GM18505 (cell line): Measurements from ENCODE around the gene PAM.
"Not testable (repeated sequence)": the region's sequence is repeated elsewhere in the genome, so short reads cannot be mapped to it uniquely, and the experiment has no call there.

Source experiments
- ATAC-seq: cut with Tn5 transposase; IDR thresholded peaks from one replicate; pipeline ENCODE4 v1.9.1; 2021; ENCODE audit not compliant: unreplicated experiment
- POLR2A ChIP-seq: IDR thresholded peaks from 4 replicates; pipeline ENCODE4 v1.6.1; 2011; ENCODE audit warnings: borderline replicate concordance; ENCODE audit not compliant: insufficient read depth, insufficient read length; ENCODE audit errors: extremely low read depth

Gene PAM

DNA sequence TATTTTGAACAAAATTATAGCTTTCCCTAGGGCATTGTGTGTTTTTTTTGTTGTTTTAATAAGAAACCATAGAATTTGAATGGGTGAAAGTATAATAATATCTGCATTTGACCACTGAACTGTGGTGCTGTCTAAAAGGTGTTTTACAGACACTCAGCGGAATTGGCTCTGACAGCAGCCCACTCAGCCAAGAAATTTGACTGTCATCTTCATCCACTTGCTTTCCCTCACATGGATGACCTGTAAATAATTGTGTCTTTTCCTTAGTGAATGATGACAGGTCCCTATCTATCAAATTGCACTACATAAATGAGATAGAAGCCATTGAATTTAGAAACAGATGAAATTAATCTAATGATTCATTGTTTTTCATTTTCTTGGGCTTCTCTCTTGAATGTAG is 150.0 kb downstream of the PAM start:
- TF ChIP-seq POLR2A = no peak
- no peak for ATAC-seq

DNA sequence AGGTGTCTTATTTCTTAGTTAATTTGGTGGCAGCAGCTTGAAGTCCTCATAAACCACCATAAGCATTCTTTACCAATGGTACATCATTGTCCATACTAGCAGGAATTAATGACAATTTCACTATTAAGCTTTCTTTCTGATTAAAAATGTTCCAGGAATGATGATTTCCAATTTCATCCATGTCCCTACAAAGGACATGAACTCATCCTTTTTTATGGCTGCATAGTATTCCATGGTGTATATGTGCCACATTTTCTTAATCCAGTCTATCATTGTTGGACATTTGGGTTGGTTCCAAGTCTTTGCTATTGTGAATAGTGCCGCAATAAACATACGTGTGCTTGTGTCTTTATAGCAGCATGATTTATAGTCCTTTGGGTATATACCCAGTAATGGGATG is 152.0 kb downstream of the PAM start:
- ATAC-seq = not testable (repeated sequence)

DNA sequence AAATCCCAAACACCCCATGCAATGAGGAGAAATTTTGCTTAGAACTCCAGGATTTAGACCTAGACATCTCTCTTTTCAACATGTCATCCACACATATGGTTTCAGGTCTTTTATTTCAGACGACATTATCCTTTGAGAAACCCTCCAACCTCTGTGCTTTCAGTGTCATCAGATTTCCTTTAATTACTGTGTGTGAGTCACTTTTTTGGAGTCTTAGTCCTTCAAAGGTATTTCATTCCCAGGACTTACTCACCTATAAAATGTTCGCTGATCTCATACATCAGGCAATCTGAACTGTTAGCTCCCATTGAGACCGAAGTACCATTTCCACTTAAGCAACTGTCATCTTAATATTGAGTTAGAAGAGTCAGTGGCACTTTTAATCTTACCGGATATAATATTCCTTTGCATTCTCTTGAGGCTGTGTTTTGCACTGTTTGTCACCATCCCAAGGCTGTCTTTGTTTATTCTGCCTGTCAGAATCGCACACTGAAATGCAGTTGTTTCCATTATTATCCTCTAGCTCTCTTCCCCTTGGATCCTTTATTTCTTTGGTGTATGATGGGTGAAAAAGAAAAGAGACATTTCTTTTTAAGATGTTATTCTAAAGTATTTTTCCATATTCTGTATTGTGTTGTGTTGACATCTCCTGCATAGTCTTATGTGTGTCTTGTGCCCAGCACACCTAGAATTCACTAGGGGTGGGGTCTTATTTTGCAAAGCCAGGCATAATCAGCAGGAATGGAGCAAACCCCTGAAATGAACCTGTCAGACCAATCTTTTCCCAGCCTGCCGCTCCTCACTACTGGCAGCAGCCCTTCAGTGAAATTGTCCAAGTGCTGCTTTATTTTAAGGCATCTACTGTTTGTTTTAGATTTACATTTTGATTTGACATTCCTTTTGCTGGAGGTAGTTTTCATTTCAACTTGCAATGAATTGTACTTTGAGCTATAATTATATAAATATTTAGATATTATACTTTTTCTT is 155.4 kb downstream of the PAM start:
- no peak for ATAC-seq
- TF ChIP-seq POLR2A = no peak

- ATAC-seq = no peak
- TF ChIP-seq POLR2A = no peak
Measured at GRCh38 chr5:102911973-102912372, 156.9 kb downstream of the PAM start.

- ATAC-seq = no peak
- no peak for TF ChIP-seq POLR2A
Measured at GRCh38 chr5:102916109-102916508, 161.0 kb downstream of the PAM start.

GRCh38 chr5:102918986-102919610 is 164.0 kb downstream of the PAM start:
- ATAC-seq = no peak
- no peak for TF ChIP-seq POLR2A

DNA sequence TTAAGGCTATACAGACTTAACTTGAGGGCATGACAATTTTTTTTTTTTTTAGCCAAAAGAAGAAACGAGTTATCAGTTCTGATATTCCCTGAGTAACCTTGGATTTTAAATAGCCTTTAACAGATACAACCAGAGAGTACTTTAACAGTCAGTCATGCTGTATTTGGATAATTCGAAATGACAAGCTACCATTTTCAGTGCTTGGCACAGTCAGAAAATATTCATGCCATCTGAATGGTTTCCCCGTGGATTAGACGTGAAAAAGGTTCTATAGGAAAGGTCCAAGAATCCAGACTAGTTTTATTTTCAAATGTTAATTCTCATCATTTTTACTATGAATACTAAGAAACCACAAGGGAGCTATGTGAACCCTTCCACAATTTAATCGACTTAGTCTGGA is 165.7 kb downstream of the PAM start:
- ATAC-seq = no peak
- no peak for TF ChIP-seq POLR2A

DNA sequence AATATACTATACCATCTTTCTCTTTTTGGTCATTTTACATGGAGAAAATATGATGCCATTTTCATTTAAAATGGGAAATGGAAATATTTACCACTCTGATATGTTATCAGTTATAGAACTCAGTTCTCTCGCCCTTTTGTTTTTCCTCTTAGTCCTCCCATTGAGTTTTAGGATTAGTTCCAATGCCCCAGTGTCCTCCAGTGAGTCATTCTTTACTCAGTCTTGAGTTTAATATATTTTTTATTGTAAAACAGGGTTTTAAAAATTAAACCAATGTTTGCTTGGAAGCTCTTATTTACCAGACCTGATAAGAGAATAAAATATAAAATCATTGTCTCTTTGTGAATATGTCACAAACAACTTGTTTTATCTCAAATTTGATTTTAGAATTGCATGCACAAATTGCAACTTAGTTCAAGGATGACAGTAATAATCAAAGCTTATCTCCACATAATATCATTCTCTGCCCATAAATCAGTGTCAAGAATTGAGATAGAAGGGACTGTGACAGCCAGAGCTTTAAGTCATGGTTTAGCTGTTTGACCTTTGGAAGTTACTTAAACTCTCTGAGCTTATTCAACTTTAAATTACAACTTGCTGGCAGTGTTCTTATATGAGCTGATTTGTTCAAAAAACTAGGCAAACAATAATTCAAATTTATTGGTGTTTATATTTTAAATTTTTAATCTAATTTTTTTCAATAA is 166.4 kb downstream of the PAM start:
- TF ChIP-seq POLR2A = no peak
- no peak for ATAC-seq

DNA sequence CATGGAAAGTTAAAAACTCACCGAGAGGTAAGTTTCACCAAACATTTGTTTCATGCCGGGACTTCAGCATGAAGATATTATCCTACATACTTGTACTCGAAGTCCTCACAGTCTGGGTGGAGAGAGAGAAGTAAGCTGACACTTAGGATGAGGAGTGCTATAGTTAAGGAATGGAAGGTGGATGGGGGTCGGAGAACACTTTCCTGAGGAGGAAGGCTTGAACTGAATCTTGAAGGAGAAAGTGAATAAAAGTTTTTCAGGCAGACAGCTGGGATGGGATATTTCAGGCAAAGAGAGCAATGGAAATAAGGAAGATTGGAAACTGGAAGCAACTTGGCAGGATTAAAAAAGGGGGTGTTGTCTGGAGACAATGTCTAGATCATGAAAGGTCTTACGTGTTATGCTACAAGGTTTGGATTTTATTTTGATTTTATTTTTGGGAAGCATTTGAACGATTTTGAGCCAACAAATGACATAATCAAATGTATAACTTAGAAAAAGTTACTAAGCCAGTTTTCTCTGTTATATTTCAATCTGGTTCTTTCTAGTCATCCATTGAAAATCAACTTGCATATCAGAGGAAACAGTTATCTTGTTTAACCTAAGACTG is 167.1 kb downstream of the PAM start:
- no peak for ATAC-seq
- TF ChIP-seq POLR2A = no peak

DNA sequence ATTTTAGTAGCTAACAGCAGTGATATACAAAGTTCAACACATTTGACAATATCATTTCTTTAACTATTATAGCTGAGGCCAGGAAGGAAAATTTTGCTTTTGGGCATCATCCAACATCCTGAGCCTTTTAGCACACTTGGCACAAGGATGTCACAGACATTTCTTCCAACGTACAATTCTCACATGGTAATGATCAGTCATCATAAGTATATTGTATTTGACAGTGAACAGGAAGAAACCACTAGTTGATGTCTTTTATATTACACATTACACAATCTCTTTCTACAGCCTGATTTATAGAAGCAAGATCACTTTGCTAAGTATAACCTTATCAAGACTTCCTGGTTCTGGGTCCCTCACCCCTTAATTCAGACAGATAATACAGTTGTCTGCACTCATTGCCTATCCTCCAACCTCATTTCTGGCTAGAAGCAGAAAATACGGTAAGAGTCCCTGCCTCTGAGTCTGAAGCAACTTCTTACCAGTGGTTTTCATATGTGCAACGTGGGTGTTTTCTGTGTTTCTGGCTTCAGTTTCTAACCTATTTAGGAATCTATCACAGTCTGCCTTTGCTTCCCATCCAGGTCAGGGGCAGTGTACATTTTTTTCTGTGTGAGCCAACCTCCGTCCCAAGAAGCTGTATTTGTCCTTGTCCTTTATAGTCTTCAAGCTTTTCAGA is 167.8 kb downstream of the PAM start:
- ATAC-seq = no peak

GRCh38 chr5:102924963-102925362 is 169.9 kb downstream of the PAM start:
- no peak for ATAC-seq
- TF ChIP-seq POLR2A = no peak

More for the DNA sequence above, 167.8 kb downstream of the PAM start:
- TF ChIP-seq POLR2A = no peak

DNA sequence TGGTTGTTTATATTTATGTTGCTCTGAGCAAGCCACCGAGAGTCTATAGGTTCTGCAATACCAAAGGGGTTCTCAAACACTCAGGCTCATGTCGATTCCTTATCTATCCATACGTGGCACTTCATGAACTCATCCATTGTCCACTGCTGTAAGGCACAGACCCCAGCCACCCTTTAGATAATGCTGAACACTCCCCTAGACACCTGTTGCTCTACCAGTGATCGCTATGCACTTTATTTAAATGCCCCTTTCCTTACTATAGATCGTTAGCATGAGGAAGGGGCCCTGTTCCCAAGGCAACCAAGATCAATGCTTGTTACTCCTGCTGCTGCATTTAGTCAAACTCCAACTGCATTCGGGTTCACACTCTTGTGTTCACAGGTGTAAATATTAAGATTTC is 171.9 kb downstream of the PAM start:
- no peak for ATAC-seq
- no peak for TF ChIP-seq POLR2A

- TF ChIP-seq POLR2A = no peak
- ATAC-seq = no peak
Measured at GRCh38 chr5:102930244-102930643, 175.1 kb downstream of the PAM start.

DNA sequence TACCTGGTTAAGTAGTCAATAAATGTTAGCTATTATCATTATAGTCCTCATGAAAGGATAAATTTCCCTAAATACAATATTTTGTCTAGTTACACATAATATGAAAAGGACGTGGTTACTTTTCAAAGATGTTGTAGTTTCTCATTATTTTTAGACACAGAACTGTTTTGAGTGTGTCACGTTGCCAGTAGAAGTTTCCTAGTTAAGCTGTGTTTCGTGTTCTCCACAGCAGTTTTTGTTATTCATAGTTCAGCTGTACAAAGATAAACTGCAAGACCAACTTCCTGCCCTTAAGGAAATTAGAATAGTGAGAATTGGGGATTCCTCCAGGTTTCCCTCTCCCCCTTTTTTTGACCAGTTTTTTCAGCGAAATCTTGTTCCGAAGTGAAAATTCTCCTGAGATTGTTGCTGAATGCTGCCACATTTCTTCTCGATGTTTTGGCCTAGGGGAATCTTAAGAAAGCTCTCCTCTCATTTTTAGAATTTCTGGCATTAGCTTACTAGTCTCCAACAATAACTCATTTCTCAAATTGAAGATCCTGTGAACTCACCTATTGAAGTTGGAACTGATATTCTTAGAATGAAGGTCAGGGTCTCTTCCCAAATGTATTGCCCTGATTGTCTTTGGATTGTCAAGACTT is 176.1 kb downstream of the PAM start:
- no peak for ATAC-seq
- no peak for TF ChIP-seq POLR2A
